K562 (cell line): ENCODE data around the gene QKI. TPM values are rescaled to one million over a fixed set of nuclear protein-coding genes. Genes with fewer than 3 reads are reported as not detected.
A peak's percentile ranks its signal among the peaks of the same experiment; 100 is the strongest.

ENCODE experiments used
- ATAC-seq: fragments of 200-7000 bp; cut with Tn5 transposase; 3 replicates; pipeline ENCODE4 v1.9.1; 2020; ENCODE audit warnings: moderate library complexity
- BruUV-seq: library from RNA; stranded (reverse); fragments of 400-500 nt; replicated peaks from 2 replicates; lab custom pipeline; 2021; lab: Mats Ljungman, UMichigan
- CTCF ChIA-PET: fragments of 300-600 bp; formaldehyde crosslinking; extraction: SDS; loops from one replicate; lab custom pipeline; 2021; ENCODE audit warnings: low intra/inter-chr PET ratio; lab: Yijun Ruan, JAX
- POLR2A ChIA-PET: fragments of 300-600, 350-650 bp; sonication (Branson Sonifier 250); formaldehyde crosslinking; extraction: SDS; loops from one replicate; lab custom pipeline; 2021; ENCODE audit warnings: antibody characterized with exemption, inconsistent platforms; lab: Yijun Ruan, JAX
- DNase-seq, 4 experiments: peaks; one replicate each; pipeline versions ENCODE4 v3.0.0 to v3.0.0-alpha.2; 2011 to 2018; ENCODE audit warnings: low spot score in 3 of 4, mixed read lengths in 3 of 4; ENCODE audit errors: extremely low read depth in 1 of 4
- FAIRE-seq: peaks from 2 replicates; lab custom pipeline; 2011; peaks lifted over from hg19 to GRCh38; lab: Jason Lieb, UNC
- H2AFZ ChIP-seq: 2 replicates; pipeline ENCODE4 v1.6.0; 2011; ENCODE audit warnings: low read depth, low read length, control low read depth, inconsistent platforms
- H3K27ac ChIP-seq: fragments of 200-600 bp; 3 replicates; pipeline ENCODE4 v1.8.0; 2011; ENCODE audit warnings: low read depth, mild to moderate bottlenecking, control low read depth, inconsistent platforms, low read length, moderate library complexity, mixed read lengths; ENCODE audit errors: extremely low read depth
- H3K27me3 ChIP-seq, 2 experiments: fragments of 300-600 bp in 1 of 2; 2 replicates in 1 of 2; 3 replicates in 1 of 2; pipeline versions ENCODE4 v1.6.0 to v1.8.0; 2011; ENCODE audit warnings: inconsistent platforms in 2 of 2, low read length in 2 of 2, mild to moderate bottlenecking in 1 of 2, mixed read lengths in 1 of 2, moderate library complexity in 1 of 2; ENCODE audit not compliant: control insufficient read depth in 2 of 2, insufficient read depth in 2 of 2
- H3K36me3 ChIP-seq: fragments of 300-600 bp; 3 replicates; pipeline ENCODE4 v1.8.0; 2011; ENCODE audit warnings: mild to moderate bottlenecking, low read length, inconsistent platforms; ENCODE audit not compliant: control insufficient read depth, insufficient read depth
- H3K4me1 ChIP-seq, 2 experiments: fragments of 200-600 bp in 1 of 2; replicated peaks in 1 of 2; 2 replicates in 1 of 2; 3 replicates in 1 of 2; pipeline versions ENCODE4 v1.5.1 to v1.8.0; 2011; ENCODE audit warnings: inconsistent platforms in 2 of 2, low read length in 2 of 2, mild to moderate bottlenecking in 1 of 2, mixed read lengths in 1 of 2, moderate library complexity in 1 of 2; ENCODE audit not compliant: control insufficient read depth in 2 of 2, insufficient read depth in 2 of 2
- H3K4me2 ChIP-seq: 2 replicates; pipeline ENCODE4 v1.6.1; 2011; ENCODE audit warnings: low read length, control low read depth, inconsistent platforms, mixed read lengths; ENCODE audit not compliant: insufficient read depth
- H3K4me3 ChIP-seq: fragments of 200-600 bp; sonication (generic), shearing (Covaris generic); 2 replicates; pipeline ENCODE4 v1.5.1; 2016; ENCODE audit warnings: control low read depth, inconsistent platforms
- H3K79me2 ChIP-seq: fragments of 200-600 bp; 3 replicates; pipeline ENCODE4 v1.8.0; 2011; ENCODE audit warnings: low read length, inconsistent platforms; ENCODE audit not compliant: control insufficient read depth, insufficient read depth
- H3K9ac ChIP-seq, 2 experiments: 2 replicates each; pipeline versions ENCODE4 v1.6.0 to v1.6.1; 2011; ENCODE audit warnings: low read depth in 2 of 2, low read length in 2 of 2, control low read depth in 1 of 2, inconsistent platforms in 1 of 2, mild to moderate bottlenecking in 1 of 2, mixed read lengths in 1 of 2; ENCODE audit not compliant: insufficient read depth in 1 of 2
- H3K9me1 ChIP-seq: one replicate; pipeline ENCODE4 v1.6.0; 2011; ENCODE audit warnings: inconsistent platforms, mild to moderate bottlenecking, low read length, moderate library complexity; ENCODE audit not compliant: control insufficient read depth, insufficient read depth
- H3K9me3 ChIP-seq: replicated peaks from 2 replicates; pipeline ENCODE4 v1.5.1; 2011; ENCODE audit warnings: low read depth, low read length, inconsistent platforms; ENCODE audit not compliant: control insufficient read depth, insufficient read depth
- H4K20me1 ChIP-seq: replicated peaks from 2 replicates; pipeline ENCODE4 v1.6.1; 2011; ENCODE audit warnings: low read length, inconsistent platforms, mixed read lengths; ENCODE audit not compliant: control insufficient read depth, insufficient read depth
- ERF ChIP-seq: fragments of 450-650 bp; formaldehyde crosslinking; IDR thresholded peaks from 2 replicates; pipeline ENCODE4 v1.4.0; 2020; ENCODE audit warnings: mild to moderate bottlenecking, mixed read lengths
- HNRNPLL ChIP-seq: fragments of 200-400 bp; formaldehyde crosslinking; IDR thresholded peaks from 2 replicates; pipeline ENCODE4 v1.6.1; 2017; ENCODE audit warnings: low read length, low read depth, mild to moderate bottlenecking; ENCODE audit not compliant: poor library complexity, severe bottlenecking
- RAD21 ChIP-seq, 2 experiments: fragments of 250-450 bp in 1 of 2; fragments of 450-650 bp in 1 of 2; sonication (Bioruptor Pico) in 1 of 2; formaldehyde crosslinking in 1 of 2; IDR thresholded peaks in 1 of 2; conservative IDR thresholded peaks in 1 of 2; 2 replicates each; pipeline versions ENCODE4 v1.4.0 to v1.8.0; 2020 to 2022; ENCODE audit warnings: mild to moderate bottlenecking in 2 of 2, moderate library complexity in 1 of 2
- WGBS: fragments of 100-300 bp; shearing (Covaris generic); methylation state at CpG from one replicate; pipeline ENCODE4 v1.1.6; 2016; ENCODE audit warnings: low coverage, mixed read lengths; ENCODE audit not compliant: insufficient coverage; ENCODE audit errors: missing lambda C conversion rate; 5-methylcytosine and 5-hydroxymethylcytosine counted together
- in situ Hi-C: fragments of 300-500 bp; cut with MboI; formaldehyde crosslinking; loops from 4 replicates; pipeline ENCODE4 v1.15.0; 2018; ENCODE audit warnings: inconsistent platforms, mixed read lengths
- intact Hi-C: fragments of 100-400 bp; cut with micrococcal nuclease; formaldehyde crosslinking; loops from 2 replicates; pipeline ENCODE4 v1.14.2; 2022
- polyA plus RNA-seq, 8 experiments: library from polyadenylated mRNA; depleted of rRNA in 4 of 8; stranded (reverse) in 5 of 8; unstranded in 3 of 8; fragments of >200 nt; fragmentation: Nextera tagmentation in 2 of 8; fragmentation: Illumina TruSeq in 1 of 8; extraction: Ambion mirVana in 2 of 8; extraction: Trizol in 1 of 8; gene quantifications; 2 replicates each; pipeline versions ENCODE4 v1.2.1 to v1.2.3, GENCODE V29; 2011 to 2014; ENCODE audit warnings: inconsistent platforms in 1 of 8, missing spikeins in 1 of 8
- total RNA-seq, 7 experiments: library from RNA; depleted of rRNA in 6 of 7; stranded (reverse); fragments of >200 nt in 6 of 7; fragmentation: Illumina TruSeq in 2 of 7; extraction: Trizol in 2 of 7; gene quantifications; 2 replicates each; pipeline versions ENCODE4 v1.2.1 to v1.2.3, GENCODE V29; 2011 to 2021; ENCODE audit warnings: low replicate concordance in 1 of 7
- TF ChIP-seq, protein P1 (sequence below): sonication (generic); formaldehyde crosslinking; IDR thresholded peaks from 2 replicates; pipeline ENCODE4 v1.8.0; 2022; ENCODE audit warnings: missing genetic modification reagents, mild to moderate bottlenecking, moderate library complexity, borderline replicate concordance
- TF ChIP-seq, protein P2 (sequence below): sonication (generic); IDR thresholded peaks from 2 replicates; pipeline ENCODE4 v1.6.1; 2016
- TF ChIP-seq, protein P3 (sequence below), 2 experiments: fragments of 450-650 bp; IDR thresholded peaks; 2 replicates each; pipeline ENCODE4 v1.6.1; 2016

The QKI gene
- total and polyA plus RNA-seq, 9 of the 15 experiments (the other 6 are each of a cell fraction or from before 2014, with no cell fraction given): 20.4 to 215 (median 123) TPM

DNA sequence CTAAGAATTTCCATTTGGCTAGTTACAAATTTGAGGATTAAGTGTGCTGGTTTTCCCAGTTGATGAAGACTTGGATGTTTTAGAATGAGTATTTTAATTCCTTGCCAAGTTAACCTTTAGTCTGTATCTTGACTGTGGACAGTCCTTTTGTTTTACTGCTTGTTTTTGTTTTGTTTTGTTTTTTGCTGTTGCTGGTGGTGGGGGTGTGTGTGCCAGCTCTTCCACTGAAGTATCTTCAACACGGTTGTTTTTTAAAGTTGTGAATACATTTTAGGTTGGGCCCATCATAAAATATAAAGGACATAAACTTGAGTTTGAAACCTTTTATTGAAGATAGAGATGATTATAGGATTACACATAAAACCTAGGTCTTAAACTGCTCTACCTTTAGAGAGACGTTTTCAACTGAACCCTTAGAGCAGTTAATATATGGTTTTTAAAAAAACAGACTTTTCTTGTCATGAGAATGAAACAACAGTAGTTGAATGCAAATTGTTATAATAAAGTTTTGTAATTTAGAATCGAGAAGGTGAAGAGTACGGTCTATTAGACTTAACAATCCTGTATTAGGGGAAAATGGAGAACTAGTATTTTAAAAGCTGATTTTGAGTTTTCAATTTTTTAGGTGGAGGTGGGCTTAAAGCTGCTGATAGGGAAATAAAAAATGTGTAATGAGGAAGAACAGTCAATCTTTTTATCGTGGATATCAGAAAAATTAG, 4.0 kb downstream of the QKI start (continued):
- TF ChIP-seq, protein P1, sequence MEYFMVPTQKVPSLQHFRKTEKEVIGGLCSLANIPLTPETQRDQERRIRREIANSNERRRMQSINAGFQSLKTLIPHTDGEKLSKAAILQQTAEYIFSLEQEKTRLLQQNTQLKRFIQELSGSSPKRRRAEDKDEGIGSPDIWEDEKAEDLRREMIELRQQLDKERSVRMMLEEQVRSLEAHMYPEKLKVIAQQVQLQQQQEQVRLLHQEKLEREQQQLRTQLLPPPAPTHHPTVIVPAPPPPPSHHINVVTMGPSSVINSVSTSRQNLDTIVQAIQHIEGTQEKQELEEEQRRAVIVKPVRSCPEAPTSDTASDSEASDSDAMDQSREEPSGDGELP: no peak

DNA sequence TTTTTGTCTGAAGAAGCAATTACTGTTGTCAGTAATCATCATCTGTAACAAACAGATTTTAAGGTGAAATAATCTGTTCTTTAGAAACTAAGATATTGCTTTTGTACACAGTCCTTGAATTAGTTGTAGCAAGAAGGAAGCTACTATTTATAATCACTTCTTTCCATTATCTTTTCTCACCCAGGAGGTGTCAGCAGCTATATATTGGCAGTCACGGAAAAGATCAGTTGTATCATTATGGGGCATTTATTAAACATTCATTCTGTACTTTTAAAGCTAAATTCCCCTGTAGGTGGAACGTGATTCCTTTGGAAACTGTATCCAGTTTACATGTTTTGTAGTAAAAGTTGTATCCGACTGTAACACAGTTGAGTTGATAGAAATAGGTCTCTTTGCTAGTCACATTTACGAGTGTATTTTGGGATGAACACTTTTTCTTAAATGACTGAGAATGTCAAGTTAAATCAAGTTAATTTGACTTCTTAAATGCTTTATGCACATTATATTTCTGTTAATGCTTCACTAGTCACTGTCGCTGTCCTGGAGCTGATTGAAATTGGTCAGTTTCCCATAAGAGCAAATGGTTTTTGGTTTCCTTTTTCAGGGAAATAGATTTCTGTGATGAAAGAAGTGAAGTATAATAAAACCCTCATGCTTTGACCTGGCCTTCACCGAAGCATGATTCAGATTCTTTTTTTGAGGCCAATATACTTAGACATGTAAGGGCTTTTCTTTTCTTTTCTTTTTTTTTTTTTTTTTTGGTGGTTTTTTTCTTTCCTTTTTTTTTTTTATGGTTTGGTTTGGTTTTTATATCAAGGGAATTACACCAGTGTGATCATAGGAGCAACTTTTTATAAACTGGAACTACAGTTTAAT, 5.1 kb downstream of the QKI start:
- H3K9me3 ChIP-seq: no peaks in the 10 kb centered on the region
- peak in 1 of 4 experiments; percentile 27 for DNase-seq
- in situ Hi-C loops: loop anchor here (10.0 kb wide), 1 partner anchor 685 kb away; no protein-coding TSS in a partner anchor
- H3K27ac ChIP-seq: peak overlapping the region; percentile 18; the same call in 2 of the 3 replicates
- intact Hi-C loops: loop anchor here (2.0 to 5.0 kb wide), 4 partner anchors 159 to 1508 kb away; no protein-coding TSS in a partner anchor
- no peak overlapping the region for H2AFZ ChIP-seq
- FAIRE-seq: peak; percentile 11
- H3K36me3 ChIP-seq: peaks cover 9% of the 10 kb centered on the region
- H3K9me1 ChIP-seq: no peaks in the 10 kb centered on the region
- H3K4me1 ChIP-seq: peaks cover 10 to 19% of the 10 kb centered on the region in 2 experiments
- peak overlapping the region; percentile 66 for H3K4me2 ChIP-seq
- peak overlapping the region; percentile 17; the same call in 1 of the 2 replicates for H3K4me3 ChIP-seq
- WGBS: 2% methylated on average over 6 of the region's 6 CpGs
- peak overlapping the region in 1 of 2 experiments; percentile 93; a peak in 2 of 4 replicates for H3K9ac ChIP-seq
- CTCF ChIA-PET: no interaction called here
- peak; percentile 46 for ATAC-seq
- no peaks in the 10 kb centered on the region for H3K27me3 ChIP-seq
- H4K20me1 ChIP-seq: peaks cover 3% of the 10 kb centered on the region
- H3K79me2 ChIP-seq: peaks cover 97% of the 10 kb centered on the region
- POLR2A ChIA-PET: interaction anchor here (0.6 to 1.4 kb wide), 4 partner anchors 15 to 288 kb away, joined by 3 read pairs; no protein-coding TSS in a partner anchor
- BruUV-seq: no TSS peak
- TF ChIP-seq, protein P2, sequence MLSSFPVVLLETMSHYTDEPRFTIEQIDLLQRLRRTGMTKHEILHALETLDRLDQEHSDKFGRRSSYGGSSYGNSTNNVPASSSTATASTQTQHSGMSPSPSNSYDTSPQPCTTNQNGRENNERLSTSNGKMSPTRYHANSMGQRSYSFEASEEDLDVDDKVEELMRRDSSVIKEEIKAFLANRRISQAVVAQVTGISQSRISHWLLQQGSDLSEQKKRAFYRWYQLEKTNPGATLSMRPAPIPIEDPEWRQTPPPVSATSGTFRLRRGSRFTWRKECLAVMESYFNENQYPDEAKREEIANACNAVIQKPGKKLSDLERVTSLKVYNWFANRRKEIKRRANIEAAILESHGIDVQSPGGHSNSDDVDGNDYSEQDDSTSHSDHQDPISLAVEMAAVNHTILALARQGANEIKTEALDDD: 0 out of 2 replicates have a peak, but pooled peaks have one; percentile 23
- TF ChIP-seq, protein P3, sequence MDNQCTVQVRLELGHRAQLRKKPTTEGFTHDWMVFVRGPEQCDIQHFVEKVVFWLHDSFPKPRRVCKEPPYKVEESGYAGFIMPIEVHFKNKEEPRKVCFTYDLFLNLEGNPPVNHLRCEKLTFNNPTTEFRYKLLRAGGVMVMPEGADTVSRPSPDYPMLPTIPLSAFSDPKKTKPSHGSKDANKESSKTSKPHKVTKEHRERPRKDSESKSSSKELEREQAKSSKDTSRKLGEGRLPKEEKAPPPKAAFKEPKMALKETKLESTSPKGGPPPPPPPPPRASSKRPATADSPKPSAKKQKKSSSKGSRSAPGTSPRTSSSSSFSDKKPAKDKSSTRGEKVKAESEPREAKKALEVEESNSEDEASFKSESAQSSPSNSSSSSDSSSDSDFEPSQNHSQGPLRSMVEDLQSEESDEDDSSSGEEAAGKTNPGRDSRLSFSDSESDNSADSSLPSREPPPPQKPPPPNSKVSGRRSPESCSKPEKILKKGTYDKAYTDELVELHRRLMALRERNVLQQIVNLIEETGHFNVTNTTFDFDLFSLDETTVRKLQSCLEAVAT (IDR thresholded peaks at IDR 0.05): peak in 1 of 2 experiments; percentile 50; a peak in 1 of 4 replicates
- TF ChIP-seq ERF (no peak), HNRNPLL (no peak), RAD21 (CRISPR knock-in tag; conservative IDR thresholded peaks at IDR 0.05 in 1 of 2, IDR thresholded peaks at IDR 0.05 in 1 of 2) (peak in 1 of 2 experiments; percentile 20; a peak in 2 of 4 replicates)
